ENCODE data around the gene RSPH9. TPM values are rescaled to one million over a fixed set of nuclear protein-coding genes. Genes with fewer than 3 reads are reported as not detected.

Gene RSPH9
- total and polyA plus RNA-seq, 2 experiments from 2014 or later = 0.10 to 0.39 TPM

GRCh38 chr6:43606019-43606418, 38.8 kb upstream of the RSPH9 start (continued):
- TF ChIP-seq CTCF (conservative IDR thresholded peaks at IDR 0.05; ENCODE audit: low read depth in 2 of 2) = no peak

GRCh38 chr6:43608310-43608763, 36.5 kb upstream of the RSPH9 start:
- no peak overlapping the region for H3K27ac ChIP-seq (ENCODE audit: low read depth)
- H3K4me1 ChIP-seq (ENCODE audit: insufficient read depth) = no peaks in the 10 kb centered on the region
- H3K4me3 Mint-ChIP-seq = no peak overlapping the region
- peaks cover 12% of the 10 kb centered on the region; the same call in 1 of the 3 replicates for H3K36me3 Mint-ChIP-seq (ENCODE audit: low read depth)
- TF ChIP-seq CTCF (conservative IDR thresholded peaks at IDR 0.05; ENCODE audit: low read depth in 2 of 2) = peak; percentile 85 to 88
- TF ChIP-seq ZNF114 (CRISPR knock-in tag; IDR thresholded peaks at IDR 0.05) = no peak
- H3K4me2 ChIP-seq = no peak overlapping the region
- H3K9me3 Mint-ChIP-seq = no peaks in the 10 kb centered on the region; the same call in 2 of the 3 replicates
- H3K79me2 ChIP-seq (replicated peaks; ENCODE audit: insufficient read depth) = no peaks in the 10 kb centered on the region
- peaks cover 2% of the 10 kb centered on the region for H3K27me3 Mint-ChIP-seq (ENCODE audit: insufficient read depth, low read depth, poor library complexity)
- no peak overlapping the region for H3K27ac Mint-ChIP-seq
- H3K36me3 ChIP-seq (ENCODE audit: insufficient read depth) = peaks cover 8% of the 10 kb centered on the region; the same call in 1 of the 2 replicates
- DNase-seq (ENCODE audit: low spot score) (peak; percentile 92), ATAC-seq (peak; percentile 95)
- no peaks in the 10 kb centered on the region for H3F3A ChIP-seq (replicated peaks; ENCODE audit: low read depth)
- no peak overlapping the region for H3K4me3 ChIP-seq
- H3K4me1 Mint-ChIP-seq = no peaks in the 10 kb centered on the region
- no peaks in the 10 kb centered on the region; the same call in 1 of the 2 replicates for H4K20me1 ChIP-seq (replicated peaks; ENCODE audit: insufficient read depth)
- H3K27me3 ChIP-seq (ENCODE audit: insufficient read depth) = no peaks in the 10 kb centered on the region
- H3K9me2 ChIP-seq (ENCODE audit: insufficient read depth) = no peaks in the 10 kb centered on the region
- no peak overlapping the region for H2AFZ ChIP-seq

GRCh38 chr6:43608807-43609206, 36.0 kb upstream of the RSPH9 start:
- Mint-ChIP-seq H3K27ac (no peak overlapping the region), H3K4me1 (no peaks in the 10 kb centered on the region), H3K9me3 (no peaks in the 10 kb centered on the region; the same call in 2 of the 3 replicates), H3K27me3 (ENCODE audit: insufficient read depth, low read depth, poor library complexity) (peaks cover 2% of the 10 kb centered on the region), H3K4me3 (no peak overlapping the region), H3K36me3 (ENCODE audit: low read depth) (peaks cover 15% of the 10 kb centered on the region; the same call in 1 of the 3 replicates)
- H3K4me1 ChIP-seq (ENCODE audit: insufficient read depth) = no peaks in the 10 kb centered on the region
- no peak overlapping the region for H3K4me2 ChIP-seq
- no peaks in the 10 kb centered on the region for H3K79me2 ChIP-seq (replicated peaks; ENCODE audit: insufficient read depth)
- DNase-seq (ENCODE audit: low spot score) (no peak), ATAC-seq (no peak)
- H3K27ac ChIP-seq (ENCODE audit: low read depth) = no peak overlapping the region
- no peaks in the 10 kb centered on the region for H3K9me2 ChIP-seq (ENCODE audit: insufficient read depth)
- peaks cover 8% of the 10 kb centered on the region; the same call in 1 of the 2 replicates for H3K36me3 ChIP-seq (ENCODE audit: insufficient read depth)
- H2AFZ ChIP-seq = no peak overlapping the region
- no peak overlapping the region for H3K4me3 ChIP-seq
- no peaks in the 10 kb centered on the region for H3K27me3 ChIP-seq (ENCODE audit: insufficient read depth)
- H4K20me1 ChIP-seq (replicated peaks; ENCODE audit: insufficient read depth) = no peaks in the 10 kb centered on the region; the same call in 1 of the 2 replicates
- no peaks in the 10 kb centered on the region for H3F3A ChIP-seq (replicated peaks; ENCODE audit: low read depth)
- TF ChIP-seq ZNF462 (CRISPR knock-in tag; IDR thresholded peaks at IDR 0.05) (no peak), EZH2phosphoT487 (IDR thresholded peaks at IDR 0.05; ENCODE audit: unreplicated experiment) (no peak), ZNF114 (CRISPR knock-in tag; IDR thresholded peaks at IDR 0.05) (no peak), CTCF (conservative IDR thresholded peaks at IDR 0.05; ENCODE audit: low read depth in 2 of 2) (no peak), EZH2 (IDR thresholded peaks at IDR 0.05; ENCODE audit: low read depth, unreplicated experiment) (no peak), STAT1 (IDR thresholded peaks at IDR 0.05; ENCODE audit: unreplicated experiment) (no peak)

All from GM23338 (cell line).